Stimulated activated naive CD8-positive, alpha-beta T cell treated with anti-CD3 and anti-CD28 coated beads, Interleukin-15, amount 100 ng/mL, for 72 hours (primary cell): Measurements from ENCODE around the gene LCNL1.

ENCODE experiments used
- ATAC-seq: fragments of 150-1000 bp; cut with Tn5 transposase; 2 replicates; pipeline ENCODE4 v1.10.0; 2021; ENCODE audit warnings: mild to moderate bottlenecking, moderate library complexity
- DNase-seq, 2 donors: peaks; one replicate each; pipeline ENCODE4 v3.0.0; 2021 to 2022
- H3K27ac Mint-ChIP-seq, 2 donors: one replicate each; pipeline ENCODE4 v1.8.0; 2022; ENCODE audit warnings: mild to moderate bottlenecking in 2 of 2, mixed read lengths in 2 of 2, moderate library complexity in 2 of 2
- H3K27me3 Mint-ChIP-seq: one replicate; pipeline ENCODE4 v1.8.0; 2022; ENCODE audit warnings: mixed read lengths
- H3K4me1 Mint-ChIP-seq: one replicate; pipeline ENCODE4 v1.8.0; 2022; ENCODE audit warnings: mild to moderate bottlenecking, mixed read lengths
- H3K4me3 Mint-ChIP-seq, 2 donors: one replicate each; pipeline ENCODE4 v1.8.0; 2022; ENCODE audit warnings: mild to moderate bottlenecking in 2 of 2, mixed read lengths in 2 of 2, moderate library complexity in 1 of 2
- H3K9me3 Mint-ChIP-seq, 2 donors: one replicate each; pipeline ENCODE4 v1.8.0; 2022; ENCODE audit warnings: mixed read lengths in 2 of 2

The LCNL1 gene

GRCh38 chr9:136977223-136977622, 5.6 kb upstream of the LCNL1 start, which contains the start of gene PTGDS:
Gene PTGDS (plus strand): TSS chr9:136977504. CDS start chr9:136977579, 75 bp downstream.
- DNase-seq (no peak), ATAC-seq (no peak)
- no peak within 1 kb of the TSS for H3K27ac Mint-ChIP-seq
- H3K4me1 Mint-ChIP-seq, result peaks cover 36% of the 10 kb centered on the region
- peak within 1 kb of the TSS; percentile 22 to 51 for H3K4me3 Mint-ChIP-seq
- no peaks in the 10 kb centered on the region for H3K27me3 Mint-ChIP-seq
- H3K9me3 Mint-ChIP-seq, result no peaks in the 10 kb centered on the region

- Mint-ChIP-seq H3K9me3 (no peaks in the 10 kb centered on the region), H3K27me3 (no peaks in the 10 kb centered on the region), H3K4me1 (peaks cover 36% of the 10 kb centered on the region), H3K27ac (no peak overlapping the region), H3K4me3 (peak overlapping the region; percentile 22 to 51)
- no peak for ATAC-seq
- no peak for DNase-seq
These were observed 5.1 kb upstream of the LCNL1 start for GRCh38 chr9:136977649-136978072.

GRCh38 chr9:136978073-136978864, 4.5 kb upstream of the LCNL1 start:
- Mint-ChIP-seq H3K27ac (no peak overlapping the region), H3K4me3 (peak overlapping the region in 1 of 2 donors; percentile 22), H3K9me3 (no peaks in the 10 kb centered on the region), H3K4me1 (peaks cover 36% of the 10 kb centered on the region), H3K27me3 (peaks cover under 1% of the 10 kb centered on the region)
- ATAC-seq, result peak; percentile 16
- peak; percentile 61 to 69 for DNase-seq

GRCh38 chr9:136978865-136979544, 3.8 kb upstream of the LCNL1 start:
- Mint-ChIP-seq H3K27ac (no peak overlapping the region), H3K4me1 (peaks cover 34% of the 10 kb centered on the region), H3K27me3 (peaks cover 7% of the 10 kb centered on the region), H3K9me3 (no peaks in the 10 kb centered on the region), H3K4me3 (no peak overlapping the region)
- DNase-seq (no peak), ATAC-seq (no peak)

GRCh38 chr9:136979769-136980587, 2.8 kb upstream of the LCNL1 start:
- H3K27me3 Mint-ChIP-seq, result peaks cover 14% of the 10 kb centered on the region
- DNase-seq (no peak), ATAC-seq (no peak)
- no peaks in the 10 kb centered on the region for H3K9me3 Mint-ChIP-seq
- no peak overlapping the region for H3K4me3 Mint-ChIP-seq
- no peak overlapping the region for H3K27ac Mint-ChIP-seq
- H3K4me1 Mint-ChIP-seq, result peaks cover 27% of the 10 kb centered on the region

GRCh38 chr9:136980669-136981478, 1.9 kb upstream of the LCNL1 start:
- Mint-ChIP-seq H3K9me3 (no peaks in the 10 kb centered on the region), H3K4me3 (no peak overlapping the region), H3K4me1 (peaks cover 18% of the 10 kb centered on the region), H3K27ac (no peak overlapping the region), H3K27me3 (peaks cover 18% of the 10 kb centered on the region)
- no peak for DNase-seq
- no peak for ATAC-seq

- no peaks in the 10 kb centered on the region for H3K9me3 Mint-ChIP-seq
- DNase-seq, result no peak
- H3K4me1 Mint-ChIP-seq, result peaks cover 10% of the 10 kb centered on the region
- ATAC-seq, result no peak
- H3K27ac Mint-ChIP-seq, result no peak overlapping the region
- H3K4me3 Mint-ChIP-seq, result no peak overlapping the region
- H3K27me3 Mint-ChIP-seq, result peaks cover 24% of the 10 kb centered on the region
These were observed 1.1 kb upstream of the LCNL1 start for GRCh38 chr9:136981588-136982231.

GRCh38 chr9:136983167-136983566, 374 bp downstream of the LCNL1 start:
- Mint-ChIP-seq H3K27ac (no peak overlapping the region), H3K4me1 (no peaks in the 10 kb centered on the region), H3K4me3 (no peak overlapping the region), H3K9me3 (no peaks in the 10 kb centered on the region), H3K27me3 (peaks cover 37% of the 10 kb centered on the region)
- DNase-seq (no peak), ATAC-seq (no peak)

GRCh38 chr9:136983656-136984314, 992 bp downstream of the LCNL1 start:
- no peaks in the 10 kb centered on the region for H3K9me3 Mint-ChIP-seq
- DNase-seq (no peak), ATAC-seq (no peak)
- no peak overlapping the region for H3K4me3 Mint-ChIP-seq
- H3K27ac Mint-ChIP-seq, result no peak overlapping the region
- H3K4me1 Mint-ChIP-seq, result no peaks in the 10 kb centered on the region
- H3K27me3 Mint-ChIP-seq, result peaks cover 38% of the 10 kb centered on the region

GRCh38 chr9:136984464-136985026, 1.8 kb downstream of the LCNL1 start:
- no peaks in the 10 kb centered on the region for H3K9me3 Mint-ChIP-seq
- H3K27ac Mint-ChIP-seq, result no peak overlapping the region
- DNase-seq, result no peak
- no peak overlapping the region for H3K4me3 Mint-ChIP-seq
- peaks cover 42% of the 10 kb centered on the region for H3K27me3 Mint-ChIP-seq
- ATAC-seq, result peak; percentile 26
- no peaks in the 10 kb centered on the region for H3K4me1 Mint-ChIP-seq

GRCh38 chr9:136985027-136985602, 2.3 kb downstream of the LCNL1 start:
- no peak overlapping the region for H3K27ac Mint-ChIP-seq
- DNase-seq (no peak), ATAC-seq (peak; percentile 27)
- H3K4me1 Mint-ChIP-seq, result no peaks in the 10 kb centered on the region
- peak overlapping the region in 1 of 2 donors; percentile 43 for H3K4me3 Mint-ChIP-seq
- no peaks in the 10 kb centered on the region for H3K9me3 Mint-ChIP-seq
- H3K27me3 Mint-ChIP-seq, result peaks cover 48% of the 10 kb centered on the region

GRCh38 chr9:136985853-136986252, 3.1 kb downstream of the LCNL1 start:
- Mint-ChIP-seq H3K27me3 (peaks cover 51% of the 10 kb centered on the region), H3K27ac (no peak overlapping the region), H3K4me3 (peak overlapping the region in 1 of 2 donors; percentile 30), H3K9me3 (no peaks in the 10 kb centered on the region), H3K4me1 (no peaks in the 10 kb centered on the region)
- no peak for DNase-seq
- ATAC-seq, result no peak

GRCh38 chr9:136988872-136989271, 6.1 kb downstream of the LCNL1 start:
- H3K4me3 Mint-ChIP-seq, result no peak overlapping the region
- H3K27ac Mint-ChIP-seq, result no peak overlapping the region
- H3K4me1 Mint-ChIP-seq, result peaks cover 21% of the 10 kb centered on the region
- ATAC-seq, result no peak
- no peaks in the 10 kb centered on the region for H3K9me3 Mint-ChIP-seq
- DNase-seq, result no peak
- peaks cover 45% of the 10 kb centered on the region for H3K27me3 Mint-ChIP-seq
